SIG-M5 treated with dmso at 0.1 percent for 504 hours (cell line): ENCODE data around the gene NDUFB8.
"Not testable (repeated sequence)": the region's sequence is repeated elsewhere in the genome, so short reads cannot be mapped to it uniquely, and the experiment has no call there.

Experiments
- DNase-seq: peaks from one replicate; lab custom pipeline; 2025; ENCODE audit not compliant: unreplicated experiment; lab: John Stamatoyannopoulos, UW

The NDUFB8 gene

GRCh38 chr10:100529475-100530298, at the start of gene NDUFB8:
Gene NDUFB8, minus strand, starts transcription at chr10:100529871. Its CDS starts 20 bp downstream, at chr10:100529851.
- DNase-seq, result peak; percentile 68

GRCh38 chr10:100576282-100576635, 46.6 kb upstream of the NDUFB8 start:
- no peak for DNase-seq

GRCh38 chr10:100575585-100576281, 46.1 kb upstream of the NDUFB8 start:
- DNase-seq, result no peak

GRCh38 chr10:100575146-100575545, 45.5 kb upstream of the NDUFB8 start:
- not testable (repeated sequence) for DNase-seq

- no peak for DNase-seq
Measured at GRCh38 chr10:100571084-100571856, 41.6 kb upstream of the NDUFB8 start.

- no peak for DNase-seq
Measured at GRCh38 chr10:100570506-100570905, 40.8 kb upstream of the NDUFB8 start.

GRCh38 chr10:100569687-100570481, 40.2 kb upstream of the NDUFB8 start:
- no peak for DNase-seq

- no peak for DNase-seq
Measured at GRCh38 chr10:100568912-100569311, 39.2 kb upstream of the NDUFB8 start.

GRCh38 chr10:100567826-100568225, 38.2 kb upstream of the NDUFB8 start:
- no peak for DNase-seq

GRCh38 chr10:100567249-100567648, 37.6 kb upstream of the NDUFB8 start:
- no peak for DNase-seq

- DNase-seq, result no peak
Measured at GRCh38 chr10:100566561-100566960, 36.9 kb upstream of the NDUFB8 start.

- no peak for DNase-seq
Measured at GRCh38 chr10:100565206-100565985, 35.7 kb upstream of the NDUFB8 start.

- DNase-seq, result no peak
Measured at GRCh38 chr10:100562008-100562672, 32.5 kb upstream of the NDUFB8 start.

- DNase-seq, result no peak
Measured at GRCh38 chr10:100561005-100561404, 31.3 kb upstream of the NDUFB8 start.

GRCh38 chr10:100560248-100560647, 30.6 kb upstream of the NDUFB8 start:
- no peak for DNase-seq

- DNase-seq, result no peak
Measured at GRCh38 chr10:100554902-100555301, 25.2 kb upstream of the NDUFB8 start.

- DNase-seq, result peak; percentile 8
Measured at GRCh38 chr10:100553929-100554328, 24.3 kb upstream of the NDUFB8 start.

- DNase-seq, result no peak
Measured at GRCh38 chr10:100551738-100552137, 22.1 kb upstream of the NDUFB8 start.

GRCh38 chr10:100551196-100551595, 21.5 kb upstream of the NDUFB8 start:
- DNase-seq, result peak; percentile 26
